Cerebellar nuclear complex (tissue), 1 donor: ENCODE data around the gene ARIH2.
A peak's percentile ranks its signal among the peaks of the same experiment; 100 is the strongest.
"Not testable (repeated sequence)": the region's sequence is repeated elsewhere in the genome, so short reads cannot be mapped to it uniquely, and the experiment has no call there.

Source experiments
- DNase-seq, 2 experiments: peaks; one replicate each; lab custom pipeline; 2025; lab: John Stamatoyannopoulos, UW

ARIH2 gene

DNA sequence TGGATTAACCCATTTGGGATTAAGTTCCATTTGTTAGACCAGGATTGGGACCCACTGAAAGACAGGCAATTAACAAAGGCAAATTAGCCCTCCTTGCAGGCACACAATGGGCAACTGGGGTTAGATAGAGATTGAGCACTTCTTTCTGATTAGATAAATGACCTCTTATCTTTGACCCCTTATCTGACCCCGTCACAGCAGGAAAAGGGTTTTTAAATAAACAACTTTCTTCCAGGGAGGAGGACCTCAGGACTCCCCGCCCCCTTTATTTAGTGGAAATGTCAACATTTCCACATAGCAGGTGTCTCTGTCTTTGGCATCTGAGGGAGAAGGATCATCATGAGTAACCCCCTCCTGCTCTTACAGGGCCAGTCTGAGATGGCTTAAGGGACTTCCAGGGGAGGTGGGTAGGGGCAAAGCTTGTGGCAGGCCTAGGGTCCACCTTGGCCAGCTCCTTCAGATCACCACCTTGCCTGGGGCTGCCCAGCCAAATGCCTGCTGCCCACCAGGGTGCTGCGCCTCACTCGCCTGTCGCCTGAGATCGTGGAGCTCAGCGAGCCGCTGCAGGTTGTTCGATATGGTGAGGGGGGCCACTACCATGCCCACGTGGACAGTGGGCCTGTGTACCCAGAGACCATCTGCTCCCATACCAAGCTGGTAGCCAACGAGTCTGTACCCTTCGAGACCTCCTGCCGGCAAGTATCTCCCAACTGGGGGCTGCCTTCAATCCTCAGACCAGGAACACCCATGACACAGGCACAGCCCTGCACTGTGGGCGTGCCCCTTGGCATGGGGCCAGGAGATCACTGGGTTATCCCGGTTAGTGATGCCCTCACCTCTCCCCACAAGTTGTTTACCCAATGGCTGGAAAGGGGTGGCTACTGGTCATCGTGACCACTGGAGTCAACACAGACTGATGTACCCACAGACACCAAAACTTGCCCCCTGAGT, 86.0 kb downstream of the ARIH2 start:
- no peak for DNase-seq

DNA sequence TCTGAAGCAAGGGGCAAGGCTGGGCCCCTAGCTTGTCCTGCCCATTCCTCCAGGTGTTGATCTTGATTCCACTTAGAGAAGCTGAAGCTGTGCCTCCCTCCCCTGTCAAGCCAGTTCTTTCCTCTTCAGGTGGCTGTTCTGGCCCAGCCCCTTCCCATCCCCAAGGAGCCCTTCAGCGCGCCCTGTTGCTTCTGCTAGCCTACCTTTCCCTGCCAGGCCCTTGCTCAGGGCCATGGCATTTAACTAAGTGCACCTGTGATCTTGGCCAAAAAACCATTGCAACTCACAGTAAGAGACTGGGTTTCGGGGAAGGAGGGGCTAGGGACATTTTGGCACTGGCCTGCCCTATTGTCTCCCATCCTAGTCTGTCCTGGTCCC, 86.7 kb downstream of the ARIH2 start:
- DNase-seq = no peak

DNA sequence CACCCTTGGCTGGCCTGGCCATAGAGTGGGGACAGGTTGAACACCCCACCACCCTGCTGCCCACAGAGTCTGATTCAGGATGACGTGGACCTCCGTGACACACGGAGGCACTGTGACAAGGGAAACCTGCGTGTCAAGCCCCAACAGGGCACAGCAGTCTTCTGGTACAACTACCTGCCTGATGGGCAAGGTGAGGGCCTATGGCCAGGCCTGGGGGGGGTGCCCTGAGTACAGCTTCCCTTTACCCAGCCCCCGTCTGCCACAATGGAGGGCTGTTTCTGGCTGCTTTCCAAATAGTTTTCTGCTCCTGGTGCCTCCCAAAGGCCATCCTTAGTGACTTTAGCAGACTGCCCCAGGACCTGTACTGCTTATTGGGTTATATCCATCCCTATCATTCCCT, 87.4 kb downstream of the ARIH2 start:
- no peak for DNase-seq

DNA sequence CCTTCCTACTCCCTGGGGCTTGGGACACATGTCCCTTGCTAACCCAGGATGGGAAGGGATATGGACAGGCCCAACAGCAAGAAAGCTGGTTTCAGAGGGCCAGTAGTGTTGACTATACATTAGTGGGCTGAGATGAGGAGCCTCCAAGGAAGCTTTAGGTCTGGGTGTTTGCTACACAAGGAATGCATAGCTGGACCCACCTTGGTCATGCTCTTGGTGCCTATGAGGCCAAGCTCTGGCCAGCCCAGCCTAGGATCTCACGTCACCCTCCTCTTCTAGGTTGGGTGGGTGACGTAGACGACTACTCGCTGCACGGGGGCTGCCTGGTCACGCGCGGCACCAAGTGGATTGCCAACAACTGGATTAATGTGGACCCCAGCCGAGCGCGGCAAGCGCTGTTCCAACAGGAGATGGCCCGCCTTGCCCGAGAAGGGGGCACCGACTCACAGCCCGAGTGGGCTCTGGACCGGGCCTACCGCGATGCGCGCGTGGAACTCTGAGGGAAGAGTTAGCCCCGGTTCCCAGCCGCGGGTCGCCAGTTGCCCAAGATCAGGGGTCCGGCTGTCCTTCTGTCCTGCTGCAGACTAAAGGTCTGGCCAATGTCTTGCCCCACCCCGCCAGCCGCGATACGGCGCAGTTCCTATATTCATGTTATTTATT, 87.9 kb downstream of the ARIH2 start:
- DNase-seq = no peak

DNA sequence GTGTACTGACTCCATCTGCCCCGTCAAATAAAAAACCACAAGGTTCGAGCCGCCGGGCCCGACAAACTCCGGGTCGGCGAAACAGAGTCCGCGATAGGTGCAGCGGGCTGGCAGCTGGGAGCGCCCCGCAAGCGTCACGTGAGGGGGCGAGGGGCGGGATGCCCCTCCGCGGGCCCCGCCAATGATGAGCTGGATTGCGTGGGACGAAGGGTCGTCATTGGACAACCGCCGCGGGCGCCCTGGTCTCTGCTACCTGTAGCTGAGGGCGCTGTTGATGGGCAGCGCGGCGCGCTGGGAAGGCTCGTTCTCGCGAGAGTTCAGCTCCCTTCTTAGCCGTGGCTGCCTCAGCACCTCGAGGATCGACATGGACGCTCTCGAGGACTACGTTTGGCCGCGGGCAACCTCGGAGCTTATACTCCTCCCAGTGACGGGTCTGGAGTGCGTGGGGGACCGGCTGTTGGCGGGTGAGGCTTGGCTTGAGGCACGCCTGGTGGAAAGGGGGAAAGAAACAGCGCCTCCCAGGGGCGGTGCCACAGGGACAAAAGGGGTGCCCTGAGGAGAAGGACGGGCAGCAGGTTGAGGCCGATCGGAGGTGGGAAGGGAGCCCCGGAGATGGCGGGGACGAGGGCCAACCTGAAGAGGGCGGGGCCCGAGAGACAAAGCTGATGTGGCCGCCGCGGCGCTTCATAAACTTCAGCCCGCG, 88.6 kb downstream of the ARIH2 start, which contains the start of gene WDR6:
WDR6 (plus strand) TSS at position 324 of the 703 bp plus-strand sequence; CDS start at position 365, 41 bp downstream.
- peak; percentile 91 to 94 for DNase-seq

DNA sequence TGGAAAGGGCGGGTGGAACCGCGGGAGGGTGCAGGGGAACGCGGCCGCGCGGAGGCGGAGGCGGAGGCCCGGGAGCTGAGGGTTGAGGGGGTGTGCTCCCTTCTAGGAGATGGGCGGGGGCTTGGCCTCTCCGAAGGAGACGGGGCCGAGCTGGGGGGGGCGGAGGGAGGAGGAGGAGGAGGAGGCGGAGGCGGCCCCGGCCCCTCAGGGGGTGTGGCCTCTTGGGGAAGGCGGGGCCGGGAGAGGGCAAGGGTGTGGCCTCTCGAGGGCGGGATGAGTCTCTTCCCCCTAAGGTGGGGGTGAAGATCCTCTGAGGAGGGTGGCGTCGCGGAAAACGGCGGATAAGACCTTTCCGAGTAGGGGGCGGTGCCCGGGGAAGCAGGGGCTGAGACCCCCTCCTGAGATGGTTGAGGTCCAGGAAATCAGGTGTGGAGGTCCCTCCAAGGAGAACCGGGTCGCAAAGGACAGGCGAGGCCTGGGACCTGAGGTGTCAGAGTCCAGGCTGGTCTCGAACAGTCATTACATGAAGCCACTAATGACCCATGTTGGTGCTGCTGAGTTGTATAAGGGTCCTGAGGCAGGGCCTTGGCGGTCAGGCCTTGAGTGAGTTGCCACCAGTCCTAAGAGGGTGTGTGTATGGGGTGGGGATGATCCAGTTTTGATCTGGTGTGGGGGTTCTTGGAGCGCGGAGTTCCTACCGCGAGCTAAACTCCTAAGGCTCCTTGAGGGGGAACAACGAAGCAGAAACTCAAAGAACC, 89.3 kb downstream of the ARIH2 start:
- DNase-seq = peak in 1 of 2 experiments; percentile 8

DNA sequence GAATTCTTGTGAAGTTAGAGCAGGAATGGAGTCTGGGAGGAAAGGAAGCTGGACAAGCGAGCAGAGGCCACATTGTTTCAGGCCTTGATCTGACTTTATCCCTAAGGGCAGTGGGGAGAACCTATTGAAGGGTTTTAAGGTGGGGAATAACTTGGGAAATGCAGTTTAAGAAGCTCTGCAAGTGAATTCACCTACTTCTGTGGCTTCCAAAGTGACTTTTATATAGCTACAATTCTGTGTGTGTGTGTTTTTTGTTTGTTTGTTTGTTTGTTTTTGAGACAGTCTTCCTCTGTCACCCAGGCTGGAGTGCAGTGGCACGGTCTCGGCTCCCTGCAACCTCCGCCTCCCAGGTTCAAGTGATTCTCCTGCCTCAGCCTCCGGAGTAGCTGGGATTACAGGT, 90.0 kb downstream of the ARIH2 start:
- not testable (repeated sequence) for DNase-seq

DNA sequence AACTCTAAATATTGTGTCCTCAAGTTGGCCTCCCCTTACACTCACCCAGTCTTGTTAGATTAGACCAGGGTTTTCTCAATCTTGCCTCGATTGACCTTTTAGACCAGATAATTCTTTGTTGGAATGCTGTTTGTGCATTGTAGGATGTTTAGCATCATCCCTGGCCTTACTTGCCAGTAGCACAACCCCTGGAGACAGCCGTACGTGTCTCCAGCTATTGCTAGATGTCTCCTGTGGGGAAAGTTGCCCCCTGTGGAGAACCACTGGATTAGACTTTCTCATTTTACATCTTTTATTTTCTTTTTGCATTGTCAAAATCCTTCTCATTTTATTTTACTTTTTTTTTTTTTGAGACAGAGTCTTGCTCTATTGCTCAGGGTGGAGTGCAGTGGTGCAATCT, 90.8 kb downstream of the ARIH2 start:
- no peak for DNase-seq

DNA sequence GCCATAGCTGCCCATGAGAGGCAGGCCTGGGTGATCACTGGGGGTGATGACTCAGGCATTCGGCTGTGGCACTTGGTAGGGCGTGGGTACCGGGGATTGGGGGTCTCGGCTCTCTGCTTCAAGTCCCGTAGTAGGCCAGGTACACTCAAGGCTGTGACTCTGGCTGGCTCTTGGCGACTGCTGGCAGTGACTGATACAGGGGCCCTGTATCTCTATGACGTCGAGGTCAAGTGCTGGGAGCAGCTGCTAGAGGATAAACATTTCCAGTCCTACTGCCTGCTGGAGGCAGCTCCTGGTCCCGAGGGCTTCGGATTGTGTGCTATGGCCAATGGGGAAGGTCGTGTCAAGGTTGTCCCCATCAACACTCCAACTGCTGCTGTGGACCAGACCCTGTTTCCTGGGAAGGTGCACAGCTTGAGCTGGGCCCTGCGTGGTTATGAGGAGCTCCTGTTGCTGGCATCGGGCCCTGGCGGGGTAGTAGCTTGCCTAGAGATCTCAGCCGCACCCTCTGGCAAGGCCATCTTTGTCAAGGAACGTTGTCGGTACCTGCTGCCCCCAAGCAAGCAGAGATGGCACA, 93.9 kb downstream of the ARIH2 start:
- no peak for DNase-seq

DNA sequence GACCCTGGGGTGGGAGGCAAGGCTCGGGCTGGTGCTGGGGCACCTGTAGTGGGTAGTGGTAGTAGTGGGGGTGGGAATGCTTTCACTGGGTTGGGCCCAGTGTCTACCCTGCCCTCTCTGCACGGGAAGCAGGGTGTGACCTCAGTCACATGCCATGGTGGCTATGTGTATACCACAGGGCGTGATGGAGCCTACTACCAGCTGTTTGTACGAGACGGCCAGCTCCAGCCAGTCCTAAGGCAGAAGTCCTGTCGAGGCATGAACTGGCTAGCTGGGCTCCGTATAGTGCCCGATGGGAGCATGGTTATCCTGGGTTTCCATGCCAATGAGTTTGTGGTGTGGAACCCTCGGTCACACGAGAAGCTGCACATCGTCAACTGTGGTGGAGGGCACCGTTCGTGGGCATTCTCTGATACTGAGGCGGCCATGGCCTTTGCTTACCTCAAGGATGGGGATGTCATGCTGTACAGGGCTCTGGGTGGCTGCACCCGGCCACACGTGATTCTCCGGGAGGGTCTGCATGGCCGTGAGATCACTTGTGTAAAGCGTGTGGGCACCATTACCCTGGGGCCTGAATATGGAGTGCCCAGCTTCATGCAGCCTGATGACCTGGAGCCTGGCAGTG, 94.6 kb downstream of the ARIH2 start:
- DNase-seq = no peak

DNA sequence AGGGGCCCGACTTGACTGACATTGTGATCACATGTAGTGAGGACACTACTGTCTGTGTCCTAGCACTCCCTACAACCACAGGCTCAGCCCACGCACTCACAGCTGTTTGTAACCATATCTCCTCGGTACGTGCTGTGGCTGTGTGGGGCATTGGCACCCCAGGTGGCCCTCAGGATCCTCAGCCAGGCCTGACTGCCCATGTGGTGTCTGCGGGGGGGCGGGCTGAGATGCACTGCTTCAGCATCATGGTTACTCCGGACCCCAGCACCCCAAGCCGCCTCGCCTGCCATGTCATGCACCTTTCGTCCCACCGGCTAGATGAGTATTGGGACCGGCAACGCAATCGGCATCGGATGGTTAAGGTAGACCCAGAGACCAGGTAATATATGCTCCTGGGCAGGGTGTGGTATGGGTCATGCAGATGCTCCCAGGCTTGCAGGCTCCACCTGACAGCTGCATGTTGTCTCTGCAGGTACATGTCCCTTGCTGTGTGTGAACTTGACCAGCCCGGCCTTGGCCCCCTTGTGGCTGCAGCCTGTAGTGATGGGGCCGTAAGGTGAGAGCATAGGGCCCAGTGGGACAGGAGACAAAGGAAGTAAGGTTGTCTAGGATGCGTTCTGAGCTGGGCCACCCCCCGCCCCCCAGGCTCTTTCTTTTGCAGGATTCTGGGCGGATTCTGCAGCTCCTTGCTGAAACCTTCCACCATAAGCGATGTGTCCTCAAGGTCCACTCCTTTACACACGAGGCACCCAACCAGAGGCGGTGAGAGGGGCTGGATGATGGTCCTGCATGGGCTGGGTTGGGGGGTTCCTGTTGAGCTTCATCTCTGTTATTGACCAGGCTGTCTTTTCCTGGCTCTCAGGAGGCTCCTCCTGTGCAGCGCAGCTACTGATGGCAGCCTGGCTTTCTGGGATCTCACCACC, 95.4 kb downstream of the ARIH2 start:
- DNase-seq = no peak

DNA sequence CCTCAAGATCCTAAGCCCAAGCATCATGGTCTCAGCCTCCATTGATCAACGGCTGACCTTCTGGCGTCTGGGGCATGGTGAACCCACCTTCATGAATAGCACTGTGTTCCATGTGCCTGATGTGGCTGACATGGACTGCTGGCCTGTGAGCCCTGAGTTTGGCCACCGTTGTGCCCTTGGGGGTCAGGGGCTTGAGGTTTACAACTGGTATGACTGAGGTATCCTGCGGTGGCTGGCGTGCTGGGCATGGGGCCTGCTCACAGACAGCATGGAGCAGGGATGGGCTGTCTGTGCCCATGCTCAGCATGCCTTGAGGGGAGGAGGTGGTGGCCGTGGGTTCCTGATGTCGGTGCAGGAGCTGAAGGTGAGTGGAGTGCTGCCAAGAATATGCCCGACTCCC, 96.4 kb downstream of the ARIH2 start:
- DNase-seq = no peak

DNA sequence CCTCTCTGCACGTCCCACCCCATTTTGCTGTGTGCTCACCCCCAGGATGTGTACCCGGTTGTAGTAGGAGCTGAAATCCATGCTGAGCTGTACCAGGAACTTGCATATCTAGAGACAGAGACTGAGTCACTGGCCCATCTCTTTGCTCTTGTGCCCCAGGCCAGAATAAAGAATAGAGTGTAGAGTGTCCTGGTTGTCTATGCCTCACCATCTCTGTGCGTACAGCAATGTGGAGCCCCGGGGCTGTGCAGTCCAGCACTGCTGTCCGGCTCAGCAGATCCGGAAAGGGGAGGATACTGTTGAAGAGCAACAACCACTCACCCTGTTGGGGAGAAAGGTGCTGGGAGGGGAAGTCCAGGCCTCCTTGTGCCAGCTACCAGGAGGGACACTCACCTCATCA, 97.1 kb downstream of the ARIH2 start:
- no peak for DNase-seq

DNA sequence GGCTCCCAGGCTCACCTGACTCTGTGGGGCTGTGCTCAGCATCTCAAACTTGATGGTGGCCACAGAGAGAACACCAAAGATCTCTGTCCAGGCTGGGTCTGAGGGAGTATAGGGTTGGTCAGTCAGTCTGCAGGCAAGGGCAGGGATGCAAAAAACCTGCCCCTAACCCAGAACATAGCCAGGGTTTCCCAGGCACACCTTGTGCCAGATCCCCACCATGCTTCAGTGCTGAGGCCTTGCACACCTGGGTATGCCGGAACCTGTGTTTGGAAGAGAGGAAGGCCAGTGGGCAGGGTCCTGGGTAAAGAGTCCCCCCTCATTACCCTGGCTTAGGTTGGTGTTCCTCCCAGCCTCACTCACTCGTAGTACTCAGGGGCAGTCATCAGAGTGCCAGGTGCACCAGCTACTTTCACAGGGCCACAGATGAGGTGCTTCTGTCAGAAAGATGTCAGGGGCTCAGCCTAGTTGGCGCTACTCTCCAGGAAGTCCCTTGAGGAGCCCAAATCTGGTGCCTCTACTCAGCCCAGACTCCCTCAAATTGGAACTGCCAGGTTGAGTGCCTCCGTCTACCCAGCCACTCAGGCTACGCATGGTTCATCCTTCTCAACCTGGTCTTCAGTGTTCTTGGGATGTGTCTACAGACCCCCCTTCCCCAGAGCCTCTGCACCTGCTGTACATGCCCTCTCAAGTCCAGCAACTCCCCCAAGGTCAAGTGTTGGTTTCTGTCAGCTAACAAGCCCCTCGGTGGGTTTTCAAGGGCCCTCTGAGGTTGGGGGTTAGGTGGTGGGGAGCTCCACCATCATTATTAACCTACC, 98.0 kb downstream of the ARIH2 start:
- no peak for DNase-seq

DNA sequence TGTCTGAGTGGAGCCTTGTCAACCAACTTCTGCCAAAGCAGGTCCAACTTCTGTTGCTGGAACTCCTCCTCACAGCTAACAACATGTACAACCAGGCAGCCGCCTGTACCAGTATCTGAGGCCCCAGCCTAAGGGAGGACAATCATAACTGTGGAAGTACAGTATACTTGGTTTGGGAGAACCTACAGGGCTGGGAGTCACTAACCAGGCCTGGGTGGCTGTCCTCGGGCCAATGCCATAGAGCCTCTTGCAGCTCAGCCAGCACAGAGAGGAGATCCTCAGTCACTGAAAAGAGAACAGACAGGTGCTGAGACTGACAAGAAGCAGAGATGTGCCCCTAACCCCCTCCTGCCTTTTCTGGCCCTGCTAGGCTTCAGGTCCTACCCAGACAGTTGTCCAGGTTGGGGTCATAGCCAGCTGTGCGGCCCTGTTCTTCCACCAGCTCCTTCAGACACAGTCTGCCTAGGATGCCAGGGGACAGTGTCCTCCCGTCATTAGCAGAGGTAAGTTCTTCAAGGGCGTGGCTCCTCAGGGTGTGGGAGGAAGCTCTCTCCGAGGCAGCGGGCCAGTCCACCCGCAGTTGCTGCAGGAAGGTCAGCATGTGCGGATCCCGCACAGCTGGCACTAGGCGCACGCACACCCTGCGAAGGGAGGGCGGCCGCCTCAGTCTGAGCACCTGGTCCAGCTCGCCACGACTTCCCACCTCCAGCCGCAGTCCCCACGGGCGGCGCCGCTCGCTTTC, 98.8 kb downstream of the ARIH2 start:
- no peak for DNase-seq

DNA sequence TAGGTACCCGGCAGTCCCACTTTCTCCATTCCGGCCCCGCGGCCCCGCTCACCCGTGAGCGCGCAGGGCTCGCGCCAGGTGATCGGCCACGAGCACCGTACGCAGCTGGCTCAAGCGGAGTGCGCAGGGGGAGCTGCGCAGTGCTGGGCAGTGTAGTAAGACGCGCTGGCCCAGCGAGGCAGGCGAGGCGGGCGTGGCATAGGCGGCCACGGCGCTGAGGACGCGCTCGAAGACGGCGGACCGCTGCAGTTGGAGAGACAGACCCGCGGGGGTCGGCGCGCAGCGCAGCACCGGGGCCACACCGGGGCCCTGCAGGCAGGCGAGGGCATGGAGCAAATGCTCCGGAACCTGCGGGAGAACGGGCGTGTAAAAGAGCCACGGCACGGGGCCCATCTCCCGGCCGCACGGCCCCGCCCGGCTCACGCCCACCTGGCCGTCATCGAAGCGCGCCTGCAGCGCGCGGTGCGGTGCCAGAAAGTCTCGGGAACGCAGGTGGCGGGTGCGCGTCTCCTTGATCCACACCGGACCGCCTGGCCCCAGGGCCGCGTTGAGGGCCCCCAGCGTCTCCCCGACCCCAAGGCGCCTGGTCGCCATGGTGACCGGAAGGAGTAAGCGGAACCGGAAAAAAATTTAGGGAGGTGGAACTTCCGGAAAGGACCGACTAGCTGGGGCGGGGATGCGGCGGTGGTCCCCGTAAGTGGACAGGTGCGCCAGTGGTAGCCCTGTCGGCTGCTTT, 99.5 kb downstream of the ARIH2 start, which contains the start of gene DALRD3:
DALRD3 (minus strand) TSS at position 610 of the 736 bp plus-strand sequence; CDS start at position 594, 16 bp downstream.
- DNase-seq = peak in 1 of 2 experiments; percentile 58

DNA sequence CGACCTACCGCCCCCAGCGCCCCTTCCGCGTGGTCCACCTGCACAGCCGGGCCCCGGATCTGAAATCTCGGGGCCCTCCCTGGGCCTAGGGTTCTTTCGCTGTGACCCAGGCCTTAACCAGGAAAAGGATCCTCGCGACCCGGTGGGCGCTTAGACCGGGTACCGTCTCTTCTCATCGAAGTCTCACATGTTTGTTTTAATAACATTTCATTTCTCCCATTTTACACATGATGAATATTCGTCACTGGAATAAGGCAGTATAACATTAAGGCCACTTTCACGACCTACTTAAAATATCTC, 100.0 kb downstream of the ARIH2 start:
- DNase-seq = no peak

DNA sequence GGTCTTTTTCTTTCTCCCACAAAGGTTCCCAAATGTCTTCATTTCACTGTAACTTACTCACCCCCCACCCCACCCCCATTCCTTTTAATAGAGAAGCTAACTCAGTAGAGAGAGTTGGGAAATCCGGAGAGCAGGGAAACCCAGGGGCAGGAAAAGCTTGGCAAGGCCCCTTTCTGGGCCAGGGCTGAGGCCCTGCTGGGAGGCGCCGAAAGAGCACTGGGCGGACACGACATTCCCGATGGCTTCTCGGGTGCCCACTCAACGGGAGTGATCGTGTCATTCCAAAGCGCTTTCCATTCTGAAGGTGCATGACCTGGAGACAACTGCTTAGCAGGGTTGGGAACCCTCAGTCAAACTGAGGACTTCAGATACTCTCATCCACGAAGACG, 101.3 kb downstream of the ARIH2 start:
- no peak for DNase-seq
